Suprapubic skin (tissue), 4 donors: Measurements from ENCODE around the gene SNRPF. TPM values are rescaled to one million over a fixed set of nuclear protein-coding genes. Genes with fewer than 3 reads are reported as not detected.

Experiments used
- DNase-seq, 2 donors: peaks; one replicate each; pipeline ENCODE4 v3.0.0-alpha.2; 2019; ENCODE audit warnings: low spot score in 2 of 2
- H3K27ac ChIP-seq: fragments of 200-600 bp; sonication (generic); one replicate; pipeline ENCODE4 v1.5.1; 2019
- H3K27me3 ChIP-seq: fragments of 200-600 bp; sonication (generic); one replicate; pipeline ENCODE4 v1.5.1; 2019
- H3K36me3 ChIP-seq: fragments of 200-600 bp; sonication (generic); one replicate; pipeline ENCODE4 v1.5.1; 2019
- H3K4me1 ChIP-seq: fragments of 200-600 bp; sonication (generic); one replicate; pipeline ENCODE4 v1.5.1; 2019
- H3K4me3 ChIP-seq: fragments of 200-600 bp; sonication (generic); one replicate; pipeline ENCODE4 v1.5.1; 2019; ENCODE audit warnings: mild to moderate bottlenecking
- H3K9me3 ChIP-seq: fragments of 200-600 bp; sonication (generic); one replicate; pipeline ENCODE4 v1.5.1; 2019
- EP300 ChIP-seq: sonication (generic); formaldehyde crosslinking; IDR thresholded peaks from one replicate; pipeline ENCODE4 v1.6.1; 2017; ENCODE audit warnings: antibody characterized with exemption
- POLR2A ChIP-seq, 2 donors: fragments of 450-650 bp; IDR thresholded peaks; one replicate each; pipeline ENCODE4 v1.6.1; 2017; ENCODE audit warnings: antibody characterized with exemption in 2 of 2, mild to moderate bottlenecking in 2 of 2, moderate library complexity in 2 of 2
- POLR2AphosphoS5 ChIP-seq, 3 donors: sonication (generic); formaldehyde crosslinking; IDR thresholded peaks; one replicate each; pipeline ENCODE4 v1.6.1; 2017; ENCODE audit warnings: antibody characterized with exemption in 3 of 3
- WGBS: methylation state at CpG from one replicate; pipeline ENCODE4 v1.1.5; 2018; 5-methylcytosine and 5-hydroxymethylcytosine counted together
- total RNA-seq, 4 donors: library from RNA; depleted of rRNA; stranded (reverse); fragments of >200 nt; gene quantifications; one replicate each; pipeline ENCODE4 v1.1.0, GENCODE V29; 2016
- TF ChIP-seq, protein P1 (sequence below), 2 donors: fragments of 200-600 bp in 1 of 2; fragments of 450-650 bp in 1 of 2; sonication (generic) in 1 of 2; IDR thresholded peaks; one replicate each; pipeline ENCODE4 v1.5.1; 2016 to 2019; ENCODE audit warnings: antibody characterized with exemption in 2 of 2, mild to moderate bottlenecking in 1 of 2, moderate library complexity in 1 of 2

SNRPF gene
- total RNA-seq, 4 donors from 2014 or later = 3.7 to 10.1 (median 7.6) TPM

GRCh38 chr12:95908573-95908972 is 49.8 kb downstream of the SNRPF start:
- H3K27ac ChIP-seq = no peak overlapping the region
- no peak for DNase-seq
- H3K4me3 ChIP-seq = no peak overlapping the region
- peaks cover 3% of the 10 kb centered on the region for H3K27me3 ChIP-seq
- H3K36me3 ChIP-seq = no peaks in the 10 kb centered on the region
- TF ChIP-seq, protein P1, sequence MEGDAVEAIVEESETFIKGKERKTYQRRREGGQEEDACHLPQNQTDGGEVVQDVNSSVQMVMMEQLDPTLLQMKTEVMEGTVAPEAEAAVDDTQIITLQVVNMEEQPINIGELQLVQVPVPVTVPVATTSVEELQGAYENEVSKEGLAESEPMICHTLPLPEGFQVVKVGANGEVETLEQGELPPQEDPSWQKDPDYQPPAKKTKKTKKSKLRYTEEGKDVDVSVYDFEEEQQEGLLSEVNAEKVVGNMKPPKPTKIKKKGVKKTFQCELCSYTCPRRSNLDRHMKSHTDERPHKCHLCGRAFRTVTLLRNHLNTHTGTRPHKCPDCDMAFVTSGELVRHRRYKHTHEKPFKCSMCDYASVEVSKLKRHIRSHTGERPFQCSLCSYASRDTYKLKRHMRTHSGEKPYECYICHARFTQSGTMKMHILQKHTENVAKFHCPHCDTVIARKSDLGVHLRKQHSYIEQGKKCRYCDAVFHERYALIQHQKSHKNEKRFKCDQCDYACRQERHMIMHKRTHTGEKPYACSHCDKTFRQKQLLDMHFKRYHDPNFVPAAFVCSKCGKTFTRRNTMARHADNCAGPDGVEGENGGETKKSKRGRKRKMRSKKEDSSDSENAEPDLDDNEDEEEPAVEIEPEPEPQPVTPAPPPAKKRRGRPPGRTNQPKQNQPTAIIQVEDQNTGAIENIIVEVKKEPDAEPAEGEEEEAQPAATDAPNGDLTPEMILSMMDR (IDR thresholded peaks at IDR 0.05) = no peak
- TF ChIP-seq POLR2AphosphoS5 (IDR thresholded peaks at IDR 0.05) (no peak), EP300 (no peak), POLR2A (IDR thresholded peaks at IDR 0.05) (no peak)
- H3K9me3 ChIP-seq = no peaks in the 10 kb centered on the region
- H3K4me1 ChIP-seq = no peaks in the 10 kb centered on the region

GRCh38 chr12:95909871-95910270 is 51.1 kb downstream of the SNRPF start:
- Histone ChIP-seq H3K27me3 (peaks cover 3% of the 10 kb centered on the region), H3K9me3 (no peaks in the 10 kb centered on the region), H3K4me1 (no peaks in the 10 kb centered on the region), H3K4me3 (no peak overlapping the region), H3K36me3 (no peaks in the 10 kb centered on the region), H3K27ac (no peak overlapping the region)
- no peak for DNase-seq
- TF ChIP-seq, protein P1 (IDR thresholded peaks at IDR 0.05) = no peak
- TF ChIP-seq POLR2A (IDR thresholded peaks at IDR 0.05) = no peak
- TF ChIP-seq POLR2AphosphoS5 (IDR thresholded peaks at IDR 0.05) = no peak
- no peak for TF ChIP-seq EP300
- 93% methylated on average over 3 of the region's 3 CpGs for WGBS

Other genes with a start within 250 kb of the SNRPF start
- gene NTN4, start 68.2 kb upstream of the SNRPF start, total RNA-seq = 10 to 100 TPM in 3 of 4 donors, 1 to 10 TPM in 1; 7.2 to 18.7 (median 13.0) TPM
- gene CCDC38, start 83.7 kb downstream of the SNRPF start, total RNA-seq = under 1 TPM in 1 of 4 donors, not detected in 3; 0.29 TPM
- 1 to 10 TPM in 2 of 4 donors, under 1 TPM in 2; 0.73 to 1.8 (median 1.2) TPM for gene AMDHD1, start 84.4 kb downstream of the SNRPF start, total RNA-seq
- gene HAL, start 137.4 kb downstream of the SNRPF start, total RNA-seq = 100 to 1,000 TPM in 3 of 4 donors, 10 to 100 TPM in 1; 52.1 to 216 (median 133) TPM
- 10 to 100 TPM; 61.8 to 89.7 (median 80.1) TPM for gene LTA4H, start 176.6 kb downstream of the SNRPF start, total RNA-seq